Heart left ventricle (tissue), 13 donors: Measurements from ENCODE around the gene STK26.

Experiments
- CTCF ChIP-seq, 12 donors: fragments of 200-600 bp; sonication (generic) in 4 of 12; IDR thresholded peaks; one replicate each; pipeline versions ENCODE4 v1.5.0 to v1.8.0; 2018 to 2022; ENCODE audit warnings: antibody characterized with exemption in 12 of 12, mild to moderate bottlenecking in 5 of 12
- POLR2A ChIP-seq, 2 donors: fragments of 450-650 bp; IDR thresholded peaks; one replicate each; pipeline ENCODE4 v1.6.1; 2017; ENCODE audit warnings: antibody characterized with exemption in 2 of 2, mild to moderate bottlenecking in 2 of 2, moderate library complexity in 2 of 2
- donor health status: ischemic (EF 13 %, LVEDD 7.1; RV severe dilation, severe dysfunction).
- donor health status: DM: no; HTN: yes; CAD: no.
- donor health status: DM: no; HTN: no; CAD: no.
- donor health status: ischemic (EF 25% LVEDD 6.9; RV normal size, moderate dysfunction).
- donor health status: ischemic (EF 25% LVEDD 5.7; RV mildly dilated, moderate dysfunction).
- donor health status: ischemic (EF 35%, LVEDD 5.7; RV mildly dilated, moderate dysfunction).
- donor health status: nonischemic (EF 11% LVEDD 7.7; RV severe dilation, severe dysfunction).
- donor health status: DM: yes; HTN: yes; CAD: no.
- donor health status: PGD.
- donor health status: ischemic (EF 29% LVEDD 5.4; RV normal size, mild dysfunction).
- donor health status: nonischemic (EF 23%, LVEDD 6.1; RV moderate dilation, normal function).

DNA sequence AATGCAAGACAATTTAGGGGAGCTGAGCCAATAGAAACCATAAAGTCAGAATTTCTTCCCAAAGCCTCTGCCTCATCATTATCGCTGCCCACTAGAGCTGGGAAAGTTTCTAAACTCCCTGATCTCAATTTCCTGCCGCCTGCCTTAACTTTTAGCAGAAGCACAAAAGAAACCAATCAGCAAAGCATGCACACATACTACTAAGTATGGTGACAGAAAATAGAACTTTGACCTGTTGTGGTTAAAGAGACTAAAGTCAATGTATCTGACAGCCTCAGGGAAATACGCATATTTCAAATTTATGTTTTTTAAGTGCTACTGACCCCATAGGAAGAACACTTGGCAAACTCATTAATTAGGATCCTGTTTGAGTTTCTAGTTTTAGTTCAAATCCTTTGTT, 10.1 kb downstream of the STK26 start:
- no peak for TF ChIP-seq CTCF (IDR thresholded peaks at IDR 0.05)
- no peak for TF ChIP-seq POLR2A (IDR thresholded peaks at IDR 0.05)
